CD4-positive, alpha-beta T cell treated with Interleukin-10 for 1 hour (primary cell): Measurements from ENCODE around the gene DENND1A.

Experiments
- DNase-seq: peaks from one replicate; pipeline ENCODE4 v3.0.0-alpha.2; 2020

The DENND1A gene

GRCh38 chr9:123717581-123718175 lies 212.2 kb downstream of the DENND1A start:
- DNase-seq, result no peak

- DNase-seq, result no peak
Measured at GRCh38 chr9:123716339-123716945, 213.5 kb downstream of the DENND1A start.

GRCh38 chr9:123715258-123715657 lies 214.7 kb downstream of the DENND1A start:
- no peak for DNase-seq

GRCh38 chr9:123713282-123713681 lies 216.6 kb downstream of the DENND1A start:
- DNase-seq, result no peak

GRCh38 chr9:123712399-123712798 lies 217.5 kb downstream of the DENND1A start:
- DNase-seq, result no peak

GRCh38 chr9:123710299-123710698 lies 219.6 kb downstream of the DENND1A start:
- no peak for DNase-seq

- DNase-seq, result no peak
Measured at GRCh38 chr9:123702483-123702882, 227.4 kb downstream of the DENND1A start.

- no peak for DNase-seq
Measured at GRCh38 chr9:123697686-123698085, 232.2 kb downstream of the DENND1A start.

GRCh38 chr9:123696476-123696875 lies 233.4 kb downstream of the DENND1A start:
- DNase-seq, result no peak

GRCh38 chr9:123695386-123695785 lies 234.5 kb downstream of the DENND1A start:
- DNase-seq, result no peak

GRCh38 chr9:123691765-123692303 lies 238.1 kb downstream of the DENND1A start:
- no peak for DNase-seq

GRCh38 chr9:123689701-123690428 lies 240.1 kb downstream of the DENND1A start:
- DNase-seq, result no peak

GRCh38 chr9:123687246-123687751 lies 242.6 kb downstream of the DENND1A start:
- DNase-seq, result no peak

GRCh38 chr9:123686829-123687192 lies 243.1 kb downstream of the DENND1A start:
- no peak for DNase-seq

- DNase-seq, result no peak
Measured at GRCh38 chr9:123686131-123686828, 243.6 kb downstream of the DENND1A start.

GRCh38 chr9:123685489-123686083 lies 244.3 kb downstream of the DENND1A start:
- DNase-seq, result no peak

- no peak for DNase-seq
Measured at GRCh38 chr9:123684393-123685149, 245.4 kb downstream of the DENND1A start.

- no peak for DNase-seq
Measured at GRCh38 chr9:123682746-123683145, 247.2 kb downstream of the DENND1A start.

GRCh38 chr9:123680352-123680751 lies 249.6 kb downstream of the DENND1A start:
- no peak for DNase-seq

GRCh38 chr9:123679330-123679987 lies 250.5 kb downstream of the DENND1A start:
- peak; percentile 19 for DNase-seq

- no peak for DNase-seq
Measured at GRCh38 chr9:123678878-123679329, 251.0 kb downstream of the DENND1A start.
